Measurements from ENCODE around the gene DRAM1. TPM values are rescaled to one million over a fixed set of nuclear protein-coding genes. Genes with fewer than 3 reads are reported as not detected.

The DRAM1 gene
- polyA plus RNA-seq, 1 donor (not counting 4 experiments of a cell fraction or from before 2014, with no cell fraction given): 21.7 TPM

GRCh38 chr12:101948365-101948764 lies 71.0 kb downstream of the DRAM1 start:
- no peaks in the 10 kb centered on the region for H3K79me2 ChIP-seq (ENCODE audit: control insufficient read depth, insufficient read depth, low read length)

GRCh38 chr12:101951002-101951670 lies 73.8 kb downstream of the DRAM1 start:
- DNase-seq (ENCODE audit: low read depth, low spot score) (no peak), FAIRE-seq (no peak)
- H3K4me2 ChIP-seq (ENCODE audit: control insufficient read depth, extremely low read depth, insufficient read depth, low read depth, low read length): no peak overlapping the region
- H3K27me3 ChIP-seq (ENCODE audit: control insufficient read depth, extremely low read depth, insufficient read depth, low read length): no peaks in the 10 kb centered on the region
- no peaks in the 10 kb centered on the region for H3K36me3 ChIP-seq (ENCODE audit: control insufficient read depth in 2 of 2, extremely low read depth in 1 of 2, insufficient read depth in 2 of 2, low read length in 2 of 2)
- H3K79me2 ChIP-seq (ENCODE audit: control insufficient read depth, insufficient read depth, low read length): no peaks in the 10 kb centered on the region
- H3K9ac ChIP-seq (ENCODE audit: control insufficient read depth, extremely low read depth, insufficient read depth, low read length): no peak overlapping the region
- no peaks in the 10 kb centered on the region for H3K4me1 ChIP-seq (ENCODE audit: control insufficient read depth, extremely low read depth, insufficient read depth, low read length)
- no peaks in the 10 kb centered on the region for H3K9me1 ChIP-seq (ENCODE audit: control insufficient read depth, extremely low read depth, insufficient read depth, low read length)
- dilution Hi-C loops (cut with MboI; ENCODE audit: extremely low pct_ligation_motif_present, low sequenced_read_pairs): no loop called here
- no peak overlapping the region for H2AFZ ChIP-seq (ENCODE audit: control insufficient read depth, low read length)
- TF ChIP-seq CTCF (optimal IDR thresholded peaks at IDR 0.05 in 1 of 3, IDR thresholded peaks at IDR 0.05 in 1 of 3, conservative IDR thresholded peaks at IDR 0.05 in 1 of 3; ENCODE audit: extremely low read depth in 1 of 3, insufficient read depth in 2 of 3, low read length in 3 of 3) (no peak), EZH2 (IDR thresholded peaks at IDR 0.05; ENCODE audit: low read length) (no peak)
- no peaks in the 10 kb centered on the region for H3K9me3 ChIP-seq (ENCODE audit: control insufficient read depth, low read depth, low read length)
- no peak overlapping the region for H3K27ac ChIP-seq (ENCODE audit: control insufficient read depth, insufficient read depth, low read length)
- no peak overlapping the region for H3K4me3 ChIP-seq (ENCODE audit: control insufficient read depth in 2 of 3, extremely low read depth in 1 of 3, insufficient read depth in 2 of 3, low read depth in 1 of 3, low read length in 3 of 3)
- no peaks in the 10 kb centered on the region for H4K20me1 ChIP-seq (ENCODE audit: control insufficient read depth, extremely low read depth, insufficient read depth, low read length)

More at GRCh38 chr12:101948365-101948764, 71.0 kb downstream of the DRAM1 start:
- no peak overlapping the region for H3K4me3 ChIP-seq (ENCODE audit: control insufficient read depth in 2 of 3, extremely low read depth in 1 of 3, insufficient read depth in 2 of 3, low read depth in 1 of 3, low read length in 3 of 3)
- H3K36me3 ChIP-seq (ENCODE audit: control insufficient read depth in 2 of 2, extremely low read depth in 1 of 2, insufficient read depth in 2 of 2, low read length in 2 of 2): no peaks in the 10 kb centered on the region
- no peak overlapping the region for H3K27ac ChIP-seq (ENCODE audit: control insufficient read depth, insufficient read depth, low read length)
- H3K9me3 ChIP-seq (ENCODE audit: control insufficient read depth, low read depth, low read length): no peaks in the 10 kb centered on the region
- no peak for DNase-seq (ENCODE audit: low read depth, low spot score)
- no peak overlapping the region for H2AFZ ChIP-seq (ENCODE audit: control insufficient read depth, low read length)
- no peak for TF ChIP-seq CTCF (optimal IDR thresholded peaks at IDR 0.05 in 1 of 3, IDR thresholded peaks at IDR 0.05 in 1 of 3, conservative IDR thresholded peaks at IDR 0.05 in 1 of 3; ENCODE audit: extremely low read depth in 1 of 3, insufficient read depth in 2 of 3, low read length in 3 of 3)
- no peak for TF ChIP-seq EZH2 (IDR thresholded peaks at IDR 0.05; ENCODE audit: low read length)
- dilution Hi-C loops (cut with MboI; ENCODE audit: extremely low pct_ligation_motif_present, low sequenced_read_pairs): no loop called here
- no peak overlapping the region for H3K4me2 ChIP-seq (ENCODE audit: control insufficient read depth, extremely low read depth, insufficient read depth, low read depth, low read length)
- H3K9ac ChIP-seq (ENCODE audit: control insufficient read depth, extremely low read depth, insufficient read depth, low read length): no peak overlapping the region
- no peaks in the 10 kb centered on the region for H3K4me1 ChIP-seq (ENCODE audit: control insufficient read depth, extremely low read depth, insufficient read depth, low read length)
- H4K20me1 ChIP-seq (ENCODE audit: control insufficient read depth, extremely low read depth, insufficient read depth, low read length): no peaks in the 10 kb centered on the region
- no peaks in the 10 kb centered on the region for H3K27me3 ChIP-seq (ENCODE audit: control insufficient read depth, extremely low read depth, insufficient read depth, low read length)
- no peak for FAIRE-seq
- H3K9me1 ChIP-seq (ENCODE audit: control insufficient read depth, extremely low read depth, insufficient read depth, low read length): no peaks in the 10 kb centered on the region

Data from keratinocyte (primary cell).